Frontal cortex (tissue), 4 donors: ENCODE measurements around the gene SLC6A8. TPM values are rescaled to one million over a fixed set of nuclear protein-coding genes. Genes with fewer than 3 reads are reported as not detected.

Experiments used
- DNase-seq, 2 donors: peaks; one replicate each; pipeline ENCODE4 v3.0.0; 2012; ENCODE audit warnings: low spot score in 2 of 2
- FAIRE-seq: peaks from 2 replicates; lab custom pipeline; 2012; peaks lifted over from hg19 to GRCh38; lab: Jason Lieb, UNC
- total RNA-seq: library from RNA; depleted of rRNA; stranded (reverse); fragments of >200 nt; gene quantifications from one replicate; pipeline ENCODE4 v1.2.3, GENCODE V29; 2014
- donor health status: control.
- donor health status: control.
- donor health status: control.

SLC6A8 gene
- total RNA-seq, 1 donor from 2014 or later, result 12.2 TPM

GRCh38 chrX:153647461-153648357 lies 40.0 kb upstream of the SLC6A8 start:
- peak in 1 of 2 donors; percentile 46 for DNase-seq
- no peak for FAIRE-seq

GRCh38 chrX:153648358-153649177 lies 39.2 kb upstream of the SLC6A8 start:
- peak in 1 of 2 donors; percentile 36 for DNase-seq
- FAIRE-seq, result no peak

- DNase-seq, result peak; percentile 50 to 62
- FAIRE-seq, result no peak
These were observed 38.4 kb upstream of the SLC6A8 start for GRCh38 chrX:153649178-153649914.

- no peak for FAIRE-seq
These were observed 37.6 kb upstream of the SLC6A8 start for GRCh38 chrX:153649915-153650782.

GRCh38 chrX:153650959-153651358 lies 36.8 kb upstream of the SLC6A8 start:
- FAIRE-seq (no peak), DNase-seq (peak in 1 of 2 donors; percentile 6)

More at GRCh38 chrX:153649915-153650782, 37.6 kb upstream of the SLC6A8 start:
- peak in 1 of 2 donors; percentile 10 for DNase-seq

GRCh38 chrX:153651540-153652079 lies 36.1 kb upstream of the SLC6A8 start:
- no peak for FAIRE-seq

GRCh38 chrX:153653556-153653955 lies 34.2 kb upstream of the SLC6A8 start:
- DNase-seq (no peak), FAIRE-seq (no peak)

More at GRCh38 chrX:153651540-153652079, 36.1 kb upstream of the SLC6A8 start:
- peak in 1 of 2 donors; percentile 8 for DNase-seq

GRCh38 chrX:153657161-153657560 lies 30.6 kb upstream of the SLC6A8 start:
- FAIRE-seq, result no peak
- DNase-seq, result no peak

- DNase-seq (no peak), FAIRE-seq (no peak)
These were observed 28.5 kb upstream of the SLC6A8 start for GRCh38 chrX:153659268-153659667.

- FAIRE-seq, result no peak
- no peak for DNase-seq
These were observed 25.5 kb upstream of the SLC6A8 start for GRCh38 chrX:153662266-153662665.

- no peak for DNase-seq
- FAIRE-seq, result no peak
These were observed 21.9 kb upstream of the SLC6A8 start for GRCh38 chrX:153665726-153666306.

- no peak for FAIRE-seq
- DNase-seq, result no peak
These were observed 20.3 kb upstream of the SLC6A8 start for GRCh38 chrX:153667281-153667955.

- FAIRE-seq (no peak), DNase-seq (peak; percentile 77 to 83)
These were observed 19.8 kb upstream of the SLC6A8 start for GRCh38 chrX:153667956-153668396.

- no peak for DNase-seq
- FAIRE-seq, result no peak
These were observed 19.1 kb upstream of the SLC6A8 start for GRCh38 chrX:153668423-153669173.

GRCh38 chrX:153669174-153669890 lies 18.4 kb upstream of the SLC6A8 start:
- DNase-seq (no peak), FAIRE-seq (no peak)
